ENCODE data around the gene TRAPPC3.

TRAPPC3 gene

GRCh38 chr1:36114371-36114770 is 34.9 kb downstream of the TRAPPC3 start:
- no peaks in the 10 kb centered on the region for H3K4me1 ChIP-seq (ENCODE audit: control insufficient read depth, insufficient read depth, low read length)
- no peaks in the 10 kb centered on the region for H3K9me3 ChIP-seq (ENCODE audit: control insufficient read depth, insufficient read depth, low read depth, low read length)
- no peak for TF ChIP-seq ZNF629 (tag by site-specific recombination; IDR thresholded peaks at IDR 0.05)
- TF ChIP-seq ZNF148 (tag by site-specific recombination; IDR thresholded peaks at IDR 0.05; ENCODE audit: borderline replicate concordance), result no peak
- TF ChIP-seq SP2 (tag by site-specific recombination; IDR thresholded peaks at IDR 0.05), result 0 out of 2 replicates have a peak, but pooled peaks have one; percentile 8
- TF ChIP-seq ZNF664 (tag by site-specific recombination; IDR thresholded peaks at IDR 0.05), result 0 out of 2 replicates have a peak, but pooled peaks have one; percentile 45
- TF ChIP-seq FEZF1 (tag by site-specific recombination; IDR thresholded peaks at IDR 0.05), result no peak
- TF ChIP-seq MZF1 (tag by site-specific recombination; IDR thresholded peaks at IDR 0.05; ENCODE audit: borderline replicate concordance), result no peak
- H3K36me3 ChIP-seq (ENCODE audit: control insufficient read depth in 2 of 2, insufficient read depth in 1 of 2, low read length in 2 of 2), result no peaks in the 10 kb centered on the region
- ChIA-PET POLR2A (no interaction called here), CTCF (interaction anchor here (1.1 to 7.5 kb wide), 3 partner anchors 9 to 20 kb away, joined by 3 to 65 read pairs (median 4); no protein-coding TSS in a partner anchor)
- no peak overlapping the region for H3K27ac ChIP-seq (ENCODE audit: extremely low read depth, low read depth, low read length)
- H3K4me3 ChIP-seq (ENCODE audit: low read depth, low read length), result no peak overlapping the region

- ChIA-PET CTCF (interaction anchor here (0.5 to 7.5 kb wide), 2 partner anchors 21 to 238 kb away, joined by 3 to 65 read pairs; no protein-coding TSS in a partner anchor), POLR2A (interaction anchor here (1.1 kb wide), 1 partner anchor 20 kb away, joined by 9 read pairs; no protein-coding TSS in a partner anchor)
- H3K36me3 ChIP-seq (ENCODE audit: control insufficient read depth in 2 of 2, insufficient read depth in 1 of 2, low read length in 2 of 2), result no peaks in the 10 kb centered on the region
- no peaks in the 10 kb centered on the region for H3K9me3 ChIP-seq (ENCODE audit: control insufficient read depth, insufficient read depth, low read depth, low read length)
- no peak overlapping the region for H3K27ac ChIP-seq (ENCODE audit: extremely low read depth, low read depth, low read length)
- no peaks in the 10 kb centered on the region for H3K4me1 ChIP-seq (ENCODE audit: control insufficient read depth, insufficient read depth, low read length)
- no peak overlapping the region for H3K4me3 ChIP-seq (ENCODE audit: low read depth, low read length)
- no peak for TF ChIP-seq IKZF3 (tag by site-specific recombination; IDR thresholded peaks at IDR 0.05)
These were observed 36.5 kb downstream of the TRAPPC3 start for GRCh38 chr1:36112823-36113222.

- Histone ChIP-seq H3K9me3 (ENCODE audit: control insufficient read depth, insufficient read depth, low read depth, low read length) (no peaks in the 10 kb centered on the region), H3K4me1 (ENCODE audit: control insufficient read depth, insufficient read depth, low read length) (no peaks in the 10 kb centered on the region), H3K36me3 (ENCODE audit: control insufficient read depth in 2 of 2, insufficient read depth in 1 of 2, low read length in 2 of 2) (no peaks in the 10 kb centered on the region), H3K4me3 (ENCODE audit: low read depth, low read length) (no peak overlapping the region), H3K27ac (ENCODE audit: extremely low read depth, low read depth, low read length) (no peak overlapping the region)
- POLR2A ChIA-PET, result interaction anchor here (0.6 kb wide), 1 partner anchor 118 kb away, joined by 4 read pairs; no protein-coding TSS in a partner anchor
- TF ChIP-seq MZF1 (tag by site-specific recombination; IDR thresholded peaks at IDR 0.05; ENCODE audit: borderline replicate concordance) (no peak), EGR2 (tag by site-specific recombination; IDR thresholded peaks at IDR 0.05; ENCODE audit: low read depth) (peak; percentile 91), ZNF391 (tag by site-specific recombination; IDR thresholded peaks at IDR 0.05; ENCODE audit: borderline replicate concordance, low read depth) (no peak), ZNF354C (tag by site-specific recombination; IDR thresholded peaks at IDR 0.05; ENCODE audit: borderline replicate concordance, low read depth) (no peak), ZNF175 (tag by site-specific recombination; IDR thresholded peaks at IDR 0.05) (no peak), ZBTB20 (tag by site-specific recombination; IDR thresholded peaks at IDR 0.05) (no peak), ZFHX2 (tag by site-specific recombination; conservative IDR thresholded peaks at IDR 0.05) (peak; percentile 81), ZNF148 (tag by site-specific recombination; IDR thresholded peaks at IDR 0.05; ENCODE audit: borderline replicate concordance) (no peak), HOXC10 (CRISPR knock-in tag; IDR thresholded peaks at IDR 0.05) (no peak)
- CTCF ChIA-PET, result interaction anchor here (1.4 to 4.6 kb wide), 3 partner anchors 11 to 77 kb away, joined by 6 to 38 read pairs (median 10); no protein-coding TSS in a partner anchor
These were observed 38.1 kb downstream of the TRAPPC3 start for GRCh38 chr1:36111151-36111550.
